Peyer's patch (tissue), 4 donors: ENCODE data around the gene CORIN. TPM values are rescaled to one million over a fixed set of nuclear protein-coding genes. Genes with fewer than 3 reads are reported as not detected.
"Not testable (repeated sequence)": the region's sequence is repeated elsewhere in the genome, so short reads cannot be mapped to it uniquely, and the experiment has no call there.

Experiments
- DNase-seq, 3 donors: peaks; one replicate each; pipeline ENCODE4 v3.0.0-alpha.2; 2017 to 2019
- H3K27ac ChIP-seq, 4 donors: fragments of 200-600 bp; sonication (generic); one replicate each; pipeline ENCODE4 v1.5.1; 2016 to 2019
- H3K27me3 ChIP-seq, 2 donors: fragments of 200-600 bp; sonication (generic); one replicate each; pipeline ENCODE4 v1.5.1; 2019
- H3K36me3 ChIP-seq, 3 donors: fragments of 200-600 bp; sonication (generic); one replicate each; pipeline ENCODE4 v1.5.1; 2016 to 2019
- H3K4me1 ChIP-seq, 4 donors: fragments of 200-600 bp; sonication (generic); one replicate each; pipeline ENCODE4 v1.5.1; 2016 to 2019
- H3K4me3 ChIP-seq, 4 donors: fragments of 200-600 bp; sonication (generic); 1 replicate in 3 of 4; 2 replicates in 1 of 4; pipeline ENCODE4 v1.5.1; 2016 to 2019; ENCODE audit warnings: mild to moderate bottlenecking in 1 of 4
- H3K9me3 ChIP-seq, 4 donors: fragments of 200-600 bp; sonication (generic); one replicate each; pipeline ENCODE4 v1.5.1; 2016 to 2019; ENCODE audit warnings: mild to moderate bottlenecking in 1 of 4
- POLR2A ChIP-seq, 2 donors: fragments of 450-650 bp; IDR thresholded peaks; one replicate each; pipeline ENCODE4 v1.5.1; 2017; ENCODE audit warnings: antibody characterized with exemption in 2 of 2, mild to moderate bottlenecking in 2 of 2, moderate library complexity in 2 of 2
- total RNA-seq, 4 donors: library from RNA; depleted of rRNA; stranded (reverse); fragments of >200 nt; gene quantifications; one replicate each; pipeline ENCODE4 v1.1.0, GENCODE V29; 2016
- TF ChIP-seq, protein P1 (sequence below), 6 experiments: fragments of 450-650 bp in 4 of 6; fragments of 200-600 bp in 2 of 6; sonication (generic) in 1 of 6; IDR thresholded peaks; one replicate each; pipeline ENCODE4 v1.5.1; 2017 to 2019; ENCODE audit warnings: antibody characterized with exemption in 6 of 6, mild to moderate bottlenecking in 3 of 6, moderate library complexity in 1 of 6

Gene CORIN
- total RNA-seq, 4 donors from 2014 or later: 0.27 to 0.70 (median 0.57) TPM; not detected in 1

DNA sequence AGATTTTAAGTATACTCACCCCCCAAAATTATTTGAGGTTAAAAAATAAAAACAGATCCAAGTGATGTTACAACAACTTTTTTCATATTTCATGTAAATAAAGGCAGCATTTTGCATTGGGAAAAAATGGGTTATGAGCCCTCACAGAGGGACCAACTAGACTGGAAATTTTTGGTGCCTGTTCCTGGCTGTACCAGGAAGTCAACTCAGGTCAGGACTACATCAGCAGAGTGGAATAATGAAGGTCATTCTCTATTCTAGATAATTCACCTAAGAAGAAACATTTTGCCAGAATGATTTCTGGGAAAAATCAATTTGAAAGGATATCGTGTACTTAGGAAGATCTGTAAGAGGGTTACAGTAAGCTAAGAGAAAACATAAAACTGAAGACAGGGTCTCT is 66.8 kb downstream of the CORIN start:
- Histone ChIP-seq H3K4me3 (no peak overlapping the region), H3K27me3 (no peaks in the 10 kb centered on the region), H3K9me3 (no peaks in the 10 kb centered on the region), H3K27ac (no peak overlapping the region), H3K36me3 (no peaks in the 10 kb centered on the region), H3K4me1 (no peaks in the 10 kb centered on the region)
- TF ChIP-seq, protein P1, sequence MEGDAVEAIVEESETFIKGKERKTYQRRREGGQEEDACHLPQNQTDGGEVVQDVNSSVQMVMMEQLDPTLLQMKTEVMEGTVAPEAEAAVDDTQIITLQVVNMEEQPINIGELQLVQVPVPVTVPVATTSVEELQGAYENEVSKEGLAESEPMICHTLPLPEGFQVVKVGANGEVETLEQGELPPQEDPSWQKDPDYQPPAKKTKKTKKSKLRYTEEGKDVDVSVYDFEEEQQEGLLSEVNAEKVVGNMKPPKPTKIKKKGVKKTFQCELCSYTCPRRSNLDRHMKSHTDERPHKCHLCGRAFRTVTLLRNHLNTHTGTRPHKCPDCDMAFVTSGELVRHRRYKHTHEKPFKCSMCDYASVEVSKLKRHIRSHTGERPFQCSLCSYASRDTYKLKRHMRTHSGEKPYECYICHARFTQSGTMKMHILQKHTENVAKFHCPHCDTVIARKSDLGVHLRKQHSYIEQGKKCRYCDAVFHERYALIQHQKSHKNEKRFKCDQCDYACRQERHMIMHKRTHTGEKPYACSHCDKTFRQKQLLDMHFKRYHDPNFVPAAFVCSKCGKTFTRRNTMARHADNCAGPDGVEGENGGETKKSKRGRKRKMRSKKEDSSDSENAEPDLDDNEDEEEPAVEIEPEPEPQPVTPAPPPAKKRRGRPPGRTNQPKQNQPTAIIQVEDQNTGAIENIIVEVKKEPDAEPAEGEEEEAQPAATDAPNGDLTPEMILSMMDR (IDR thresholded peaks at IDR 0.05): no peak
- no peak for TF ChIP-seq POLR2A (IDR thresholded peaks at IDR 0.05)
- no peak for DNase-seq

DNA sequence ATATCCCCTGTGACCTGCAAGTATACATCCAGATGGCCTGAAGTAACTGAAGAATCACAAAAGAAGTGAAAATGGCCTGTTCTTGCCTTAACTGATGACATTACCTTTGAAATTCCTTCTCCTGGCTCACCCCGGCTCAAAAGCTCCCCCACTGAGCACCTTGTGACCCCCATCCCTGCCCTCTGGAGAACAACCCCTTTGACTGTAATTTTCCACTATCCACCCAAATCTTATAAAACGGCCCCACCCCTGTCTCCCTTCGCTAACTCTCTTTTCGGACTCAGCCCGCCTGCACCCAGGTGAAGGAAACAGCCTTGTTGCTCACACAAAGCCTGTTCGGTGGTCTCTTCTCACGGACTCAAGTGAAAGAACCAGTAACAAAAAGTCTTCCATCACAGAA is 69.9 kb downstream of the CORIN start:
- not testable (repeated sequence) for H3K27me3 ChIP-seq, DNase-seq, H3K9me3 ChIP-seq, H3K27ac ChIP-seq, H3K4me3 ChIP-seq, H3K36me3 ChIP-seq, H3K4me1 ChIP-seq

DNA sequence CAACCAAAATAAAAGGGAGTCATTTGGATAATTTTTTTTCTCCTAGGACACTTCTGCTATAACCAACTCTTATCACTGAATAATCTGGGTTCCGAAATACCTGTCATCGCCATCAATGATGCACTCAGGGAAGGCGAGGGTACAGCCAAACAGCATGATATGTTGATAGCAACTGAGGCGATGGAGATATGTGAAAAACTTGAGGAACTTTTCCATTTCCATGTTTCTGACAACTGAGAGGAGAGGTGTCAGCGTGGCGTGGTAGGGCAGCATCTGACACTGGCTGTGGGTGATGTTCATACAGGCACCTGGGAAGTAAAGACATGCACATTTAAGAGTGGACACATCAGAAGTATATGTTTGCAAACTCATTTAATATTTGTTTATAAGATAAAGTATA is 74.6 kb downstream of the CORIN start:
- Histone ChIP-seq H3K36me3 (no peaks in the 10 kb centered on the region), H3K4me1 (no peaks in the 10 kb centered on the region), H3K27me3 (no peaks in the 10 kb centered on the region), H3K9me3 (no peaks in the 10 kb centered on the region), H3K27ac (no peak overlapping the region), H3K4me3 (no peak overlapping the region)
- TF ChIP-seq, protein P1 (IDR thresholded peaks at IDR 0.05): no peak
- TF ChIP-seq POLR2A (IDR thresholded peaks at IDR 0.05): no peak
- no peak for DNase-seq

DNA sequence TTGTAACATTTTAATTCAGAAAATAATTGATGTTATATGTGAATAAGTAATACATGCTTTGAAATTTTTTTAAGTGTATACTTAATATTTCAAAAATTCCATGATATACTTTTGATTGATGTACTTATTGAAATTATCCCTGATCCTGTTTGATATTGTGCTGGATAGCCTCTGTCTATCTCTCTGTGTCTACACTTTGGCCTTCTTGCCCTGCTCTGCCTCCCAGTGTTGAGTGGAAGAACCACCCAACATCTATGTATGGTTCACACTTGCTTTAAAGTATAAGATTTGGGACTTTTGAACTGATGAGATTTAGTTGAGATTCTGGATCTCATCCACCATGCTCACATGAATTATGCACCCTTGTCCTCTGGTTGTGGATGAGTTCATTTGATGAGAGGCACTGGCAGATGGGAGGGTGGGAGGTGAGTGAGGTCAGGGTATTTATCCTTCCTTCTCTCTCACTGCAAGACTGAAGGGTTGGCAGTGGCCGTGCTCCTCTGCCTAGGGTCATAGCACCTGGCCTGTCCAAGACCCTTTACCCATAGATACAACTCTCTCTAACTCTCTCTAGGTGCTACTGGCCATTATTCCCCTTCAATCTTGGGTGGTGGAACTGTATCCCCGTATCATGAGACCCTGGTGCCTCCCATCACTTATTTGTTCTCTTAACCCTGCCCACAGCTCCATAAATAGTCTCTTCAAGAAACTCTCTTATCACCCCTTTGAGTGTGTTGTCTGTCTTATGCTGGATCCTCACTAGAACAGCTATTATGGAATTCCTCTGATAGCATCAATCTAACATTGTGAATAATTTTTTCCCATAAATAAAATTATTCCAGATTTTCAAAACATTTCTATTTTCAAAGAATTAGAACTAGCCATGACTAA is 75.2 kb downstream of the CORIN start:
- Histone ChIP-seq H3K4me3 (no peak overlapping the region), H3K36me3 (no peaks in the 10 kb centered on the region), H3K27ac (no peak overlapping the region), H3K27me3 (no peaks in the 10 kb centered on the region), H3K4me1 (no peaks in the 10 kb centered on the region), H3K9me3 (no peaks in the 10 kb centered on the region)
- no peak for TF ChIP-seq POLR2A (IDR thresholded peaks at IDR 0.05)
- TF ChIP-seq, protein P1 (IDR thresholded peaks at IDR 0.05): no peak
- no peak for DNase-seq

DNA sequence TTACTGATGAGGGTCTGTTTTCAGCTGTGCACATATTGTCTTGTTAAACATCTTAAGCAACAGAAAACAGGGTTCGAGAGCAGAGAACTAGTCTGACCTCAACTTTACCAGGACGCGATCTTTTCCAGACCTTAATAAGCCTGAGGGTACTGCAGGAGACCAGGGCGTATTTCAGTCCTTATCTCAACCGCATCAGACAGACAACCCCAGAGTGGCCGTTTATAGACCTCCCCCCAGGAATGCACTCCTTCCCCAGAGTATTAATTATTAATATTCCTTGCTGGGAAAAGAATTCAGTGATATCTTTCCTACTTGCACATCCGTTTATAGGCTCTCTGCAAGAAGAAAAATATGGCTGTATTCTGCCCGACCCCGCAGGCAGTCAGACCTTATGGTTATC is 84.6 kb downstream of the CORIN start:
- not testable (repeated sequence) for DNase-seq, H3K4me3 ChIP-seq, H3K9me3 ChIP-seq, H3K27ac ChIP-seq, H3K36me3 ChIP-seq, H3K27me3 ChIP-seq, H3K4me1 ChIP-seq

DNA sequence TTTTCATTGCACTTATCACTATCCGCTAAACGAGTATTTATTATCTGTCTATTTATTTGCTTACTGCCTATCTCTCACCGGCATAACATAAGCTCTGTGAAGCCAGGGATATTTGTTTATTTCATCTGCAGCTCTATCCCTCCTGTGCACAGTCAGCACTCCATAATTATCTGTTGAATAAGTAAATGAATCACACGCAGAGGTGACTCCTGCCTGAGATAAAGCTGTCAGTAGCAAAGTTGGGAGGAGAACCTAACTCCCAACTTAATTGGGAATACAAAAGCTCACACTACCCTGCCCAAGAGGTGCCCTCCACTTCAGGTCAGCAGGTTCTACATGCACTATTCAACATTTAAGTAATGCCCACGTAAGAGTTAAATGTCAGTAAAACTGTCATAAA is 85.7 kb downstream of the CORIN start:
- Histone ChIP-seq H3K27ac (no peak overlapping the region), H3K4me3 (no peak overlapping the region), H3K4me1 (no peaks in the 10 kb centered on the region)

More for the DNA sequence above, 85.7 kb downstream of the CORIN start:
- no peaks in the 10 kb centered on the region for H3K36me3 ChIP-seq
- H3K9me3 ChIP-seq: no peaks in the 10 kb centered on the region
- no peaks in the 10 kb centered on the region for H3K27me3 ChIP-seq
- TF ChIP-seq, protein P1 (IDR thresholded peaks at IDR 0.05): no peak
- TF ChIP-seq POLR2A (IDR thresholded peaks at IDR 0.05): no peak
- DNase-seq: no peak
